GM23338 (cell line): ENCODE data around the gene ARHGEF38. TPM values are rescaled to one million over a fixed set of nuclear protein-coding genes. Genes with fewer than 3 reads are reported as not detected.

Source experiments
- ATAC-seq: fragments of 200-7000 bp; cut with Tn5 transposase; 3 replicates; pipeline ENCODE4 v1.9.1; 2020
- DNase-seq: peaks from one replicate; pipeline ENCODE4 v3.0.0-alpha.2; 2015; ENCODE audit warnings: low spot score
- H2AFZ ChIP-seq: fragments of 200-600 bp; sonication (generic); 2 replicates; pipeline ENCODE4 v1.8.0; 2016; ENCODE audit warnings: antibody characterized with exemption, mild to moderate bottlenecking, moderate library complexity
- H3F3A ChIP-seq: fragments of 200-600 bp; sonication (generic); replicated peaks from 2 replicates; pipeline ENCODE4 v1.8.0; 2017; ENCODE audit warnings: antibody characterized with exemption, mixed run types, low read depth
- H3K27ac ChIP-seq: fragments of 200-600 bp; sonication (generic); 2 replicates; pipeline ENCODE4 v1.6.1; 2016; ENCODE audit warnings: low read depth
- H3K27me3 ChIP-seq: fragments of 200-600 bp; sonication (generic); 2 replicates; pipeline ENCODE4 v1.8.0; 2016; ENCODE audit warnings: mild to moderate bottlenecking, mixed run types, moderate library complexity; ENCODE audit not compliant: insufficient read depth
- H3K36me3 ChIP-seq: fragments of 200-600 bp; sonication (generic); 2 replicates; pipeline ENCODE4 v1.8.0; 2016; ENCODE audit warnings: mild to moderate bottlenecking; ENCODE audit not compliant: insufficient read depth
- H3K4me1 ChIP-seq: fragments of 200-600 bp; sonication (generic); 2 replicates; pipeline ENCODE4 v1.8.0; 2016; ENCODE audit warnings: mild to moderate bottlenecking, moderate library complexity; ENCODE audit not compliant: insufficient read depth
- H3K4me2 ChIP-seq: fragments of 200-600 bp; sonication (generic); 2 replicates; pipeline ENCODE4 v1.7.1; 2017; ENCODE audit warnings: mixed run types
- H3K4me3 ChIP-seq: fragments of 200-600 bp; sonication (generic); 2 replicates; pipeline ENCODE4 v1.6.1; 2016; ENCODE audit warnings: mixed run types
- H3K79me2 ChIP-seq: fragments of 200-600 bp; sonication (generic); replicated peaks from 2 replicates; pipeline ENCODE4 v1.8.0; 2017; ENCODE audit warnings: mild to moderate bottlenecking; ENCODE audit not compliant: insufficient read depth
- H3K9me2 ChIP-seq: fragments of 200-600 bp; sonication (generic); 2 replicates; pipeline ENCODE4 v1.8.0; 2017; ENCODE audit not compliant: insufficient read depth
- H4K20me1 ChIP-seq: fragments of 200-600 bp; sonication (generic); replicated peaks from 2 replicates; pipeline ENCODE4 v1.8.0; 2017; ENCODE audit warnings: mild to moderate bottlenecking; ENCODE audit not compliant: insufficient read depth
- H3K27ac Mint-ChIP-seq: 2 replicates; pipeline ENCODE4 v1.8.0; 2020; ENCODE audit warnings: inconsistent platforms, mild to moderate bottlenecking, moderate library complexity, mixed read lengths
- H3K27me3 Mint-ChIP-seq: 3 replicates; pipeline ENCODE4 v1.8.0; 2022; ENCODE audit warnings: low read depth, mild to moderate bottlenecking, moderate library complexity, mixed read lengths, inconsistent platforms; ENCODE audit not compliant: insufficient read depth, poor library complexity
- H3K36me3 Mint-ChIP-seq: 3 replicates; pipeline ENCODE4 v1.8.0; 2021; ENCODE audit warnings: low read depth, mild to moderate bottlenecking, inconsistent platforms, moderate library complexity, mixed read lengths
- H3K4me1 Mint-ChIP-seq: 3 replicates; pipeline ENCODE4 v1.8.0; 2020; ENCODE audit warnings: mild to moderate bottlenecking, inconsistent platforms, mixed read lengths
- H3K4me3 Mint-ChIP-seq: 3 replicates; pipeline ENCODE4 v1.8.0; 2021; ENCODE audit warnings: moderate library complexity, mild to moderate bottlenecking, inconsistent platforms, mixed read lengths
- H3K9me3 Mint-ChIP-seq: 3 replicates; pipeline ENCODE4 v1.8.0; 2020; ENCODE audit warnings: moderate library complexity, mild to moderate bottlenecking, inconsistent platforms, mixed read lengths
- CREB1 ChIP-seq: fragments of 250-450 bp; sonication (Bioruptor Pico); IDR thresholded peaks from 2 replicates; pipeline ENCODE4 v1.5.0; 2020; ENCODE audit warnings: low read depth, mild to moderate bottlenecking, moderate library complexity
- CTCF ChIP-seq, 2 experiments: fragments of 200-600 bp in 1 of 2; sonication (generic) in 1 of 2; conservative IDR thresholded peaks; 2 replicates each; pipeline versions ENCODE4 v1.5.1 to v1.6.1; 2016 to 2017; ENCODE audit warnings: antibody characterized with exemption in 2 of 2, low read depth in 2 of 2, mild to moderate bottlenecking in 2 of 2, moderate library complexity in 1 of 2
- ETS1 ChIP-seq: IDR thresholded peaks from 2 replicates; pipeline ENCODE4 v1.6.1; 2016; ENCODE audit warnings: antibody characterized with exemption
- EZH2 ChIP-seq: fragments of 200-600 bp; sonication (generic); IDR thresholded peaks from one replicate; pipeline ENCODE4 v1.8.0; 2017; ENCODE audit warnings: antibody characterized with exemption, mild to moderate bottlenecking, low read depth; ENCODE audit not compliant: unreplicated experiment
- EZH2phosphoT487 ChIP-seq: fragments of 200-600 bp; sonication (generic); IDR thresholded peaks from one replicate; pipeline ENCODE4 v1.8.1; 2018; ENCODE audit warnings: antibody characterized with exemption; ENCODE audit not compliant: unreplicated experiment
- JUNB ChIP-seq: IDR thresholded peaks from one replicate; pipeline ENCODE4 v1.6.1; 2016; ENCODE audit warnings: antibody characterized with exemption; ENCODE audit not compliant: unreplicated experiment
- NANOG ChIP-seq: IDR thresholded peaks from 2 replicates; pipeline ENCODE4 v1.6.1; 2016; ENCODE audit warnings: antibody characterized with exemption, borderline replicate concordance
- POLR2AphosphoS5 ChIP-seq: IDR thresholded peaks from 2 replicates; pipeline ENCODE4 v1.6.1; 2016; ENCODE audit warnings: antibody characterized with exemption, low read depth
- ZNF114 ChIP-seq: fragments of 250-450 bp; sonication (Bioruptor Pico); IDR thresholded peaks from 2 replicates; pipeline ENCODE4 v1.5.0; 2020; ENCODE audit warnings: mild to moderate bottlenecking, moderate library complexity
- polyA plus RNA-seq: library from polyadenylated mRNA; unstranded; fragments of >200 nt; fragmentation: Nextera tagmentation; extraction: Ambion mirVana; gene quantifications from 2 replicates; pipeline ENCODE4 v1.2.1, GENCODE V29; 2016
- total RNA-seq: library from RNA; depleted of rRNA; stranded (reverse); fragments of >200 nt; shearing (Covaris generic); gene quantifications from 2 replicates; pipeline ENCODE4 v1.2.3, GENCODE V29; 2014
- TF ChIP-seq, protein P1 (sequence below): IDR thresholded peaks from one replicate; pipeline ENCODE4 v1.6.1; 2018; ENCODE audit warnings: antibody characterized with exemption; ENCODE audit not compliant: unreplicated experiment

The ARHGEF38 gene
- total and polyA plus RNA-seq, 2 experiments from 2014 or later: 0.58 TPM; not detected in 1

- H3K27ac Mint-ChIP-seq: no peak overlapping the region
- H3K4me2 ChIP-seq: no peak overlapping the region
Observed at GRCh38 chr4:105541420-105541819, 11.0 kb upstream of the ARHGEF38 start.

DNA sequence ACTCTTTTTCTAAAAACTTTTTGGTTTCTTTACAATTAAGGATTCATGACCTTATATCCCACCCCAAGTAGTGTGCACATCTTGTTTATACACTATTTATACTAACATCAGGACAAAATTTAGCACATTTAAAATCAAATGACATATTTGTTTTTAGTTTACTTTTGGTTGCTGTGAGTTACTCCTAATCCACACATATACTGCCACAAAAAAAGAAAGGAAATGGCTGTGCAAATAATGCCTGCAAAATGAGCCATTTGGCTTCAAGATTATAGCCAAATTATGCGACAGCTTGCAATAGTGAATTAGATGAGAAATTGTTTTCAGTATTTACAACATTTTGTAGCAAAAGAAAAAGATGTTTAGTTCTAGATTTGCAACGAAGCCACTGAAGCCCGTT lies 10.4 kb upstream of the ARHGEF38 start:
- Histone ChIP-seq H3K9me2 (no peaks in the 10 kb centered on the region), H3K79me2 (no peaks in the 10 kb centered on the region), H3K4me2 (no peak overlapping the region), H3F3A (no peaks in the 10 kb centered on the region), H3K4me3 (no peak overlapping the region), H3K36me3 (no peaks in the 10 kb centered on the region), H3K27me3 (peaks cover 56% of the 10 kb centered on the region), H2AFZ (no peak overlapping the region), H4K20me1 (no peaks in the 10 kb centered on the region; the same call in none of the 2 replicates), H3K4me1 (no peaks in the 10 kb centered on the region), H3K27ac (no peak overlapping the region)
- Mint-ChIP-seq H3K27ac (no peak overlapping the region), H3K36me3 (no peaks in the 10 kb centered on the region), H3K4me3 (no peak overlapping the region), H3K27me3 (peaks cover 3% of the 10 kb centered on the region), H3K4me1 (no peaks in the 10 kb centered on the region), H3K9me3 (no peaks in the 10 kb centered on the region; the same call in 2 of the 3 replicates)
- DNase-seq: no peak
- no peak for ATAC-seq
- TF ChIP-seq ZNF114 (no peak), POLR2AphosphoS5 (no peak), CREB1 (no peak), EZH2 (no peak), NANOG (no peak), CTCF (conservative IDR thresholded peaks at IDR 0.05; ENCODE audit: low read depth in 2 of 2) (no peak), JUNB (no peak), EZH2phosphoT487 (no peak)
- TF ChIP-seq, protein P1, sequence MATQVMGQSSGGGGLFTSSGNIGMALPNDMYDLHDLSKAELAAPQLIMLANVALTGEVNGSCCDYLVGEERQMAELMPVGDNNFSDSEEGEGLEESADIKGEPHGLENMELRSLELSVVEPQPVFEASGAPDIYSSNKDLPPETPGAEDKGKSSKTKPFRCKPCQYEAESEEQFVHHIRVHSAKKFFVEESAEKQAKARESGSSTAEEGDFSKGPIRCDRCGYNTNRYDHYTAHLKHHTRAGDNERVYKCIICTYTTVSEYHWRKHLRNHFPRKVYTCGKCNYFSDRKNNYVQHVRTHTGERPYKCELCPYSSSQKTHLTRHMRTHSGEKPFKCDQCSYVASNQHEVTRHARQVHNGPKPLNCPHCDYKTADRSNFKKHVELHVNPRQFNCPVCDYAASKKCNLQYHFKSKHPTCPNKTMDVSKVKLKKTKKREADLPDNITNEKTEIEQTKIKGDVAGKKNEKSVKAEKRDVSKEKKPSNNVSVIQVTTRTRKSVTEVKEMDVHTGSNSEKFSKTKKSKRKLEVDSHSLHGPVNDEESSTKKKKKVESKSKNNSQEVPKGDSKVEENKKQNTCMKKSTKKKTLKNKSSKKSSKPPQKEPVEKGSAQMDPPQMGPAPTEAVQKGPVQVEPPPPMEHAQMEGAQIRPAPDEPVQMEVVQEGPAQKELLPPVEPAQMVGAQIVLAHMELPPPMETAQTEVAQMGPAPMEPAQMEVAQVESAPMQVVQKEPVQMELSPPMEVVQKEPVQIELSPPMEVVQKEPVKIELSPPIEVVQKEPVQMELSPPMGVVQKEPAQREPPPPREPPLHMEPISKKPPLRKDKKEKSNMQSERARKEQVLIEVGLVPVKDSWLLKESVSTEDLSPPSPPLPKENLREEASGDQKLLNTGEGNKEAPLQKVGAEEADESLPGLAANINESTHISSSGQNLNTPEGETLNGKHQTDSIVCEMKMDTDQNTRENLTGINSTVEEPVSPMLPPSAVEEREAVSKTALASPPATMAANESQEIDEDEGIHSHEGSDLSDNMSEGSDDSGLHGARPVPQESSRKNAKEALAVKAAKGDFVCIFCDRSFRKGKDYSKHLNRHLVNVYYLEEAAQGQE: no peak

More at GRCh38 chr4:105541420-105541819, 11.0 kb upstream of the ARHGEF38 start:
- Mint-ChIP-seq H3K36me3 (no peaks in the 10 kb centered on the region), H3K27me3 (peaks cover 3% of the 10 kb centered on the region), H3K9me3 (no peaks in the 10 kb centered on the region; the same call in 2 of the 3 replicates), H3K4me3 (no peak overlapping the region), H3K4me1 (no peaks in the 10 kb centered on the region)
- Histone ChIP-seq H3K27ac (no peak overlapping the region), H2AFZ (no peak overlapping the region), H4K20me1 (no peaks in the 10 kb centered on the region; the same call in none of the 2 replicates), H3K79me2 (no peaks in the 10 kb centered on the region), H3K4me3 (no peak overlapping the region), H3K9me2 (no peaks in the 10 kb centered on the region), H3F3A (no peaks in the 10 kb centered on the region), H3K27me3 (peaks cover 51% of the 10 kb centered on the region), H3K4me1 (no peaks in the 10 kb centered on the region), H3K36me3 (no peaks in the 10 kb centered on the region)
- no peak for TF ChIP-seq EZH2
- no peak for TF ChIP-seq EZH2phosphoT487
- TF ChIP-seq ZNF114: no peak
- no peak for TF ChIP-seq ETS1
- TF ChIP-seq JUNB: no peak
- TF ChIP-seq CREB1: no peak
- TF ChIP-seq POLR2AphosphoS5: no peak
- TF ChIP-seq, protein P1: no peak
- DNase-seq (no peak), ATAC-seq (no peak)
